Stimulated activated CD4-positive, alpha-beta T cell treated with anti-CD3 and anti-CD28 coated beads, Interleukin-15, amount 100 ng/mL, for 1 hour (primary cell): ENCODE measurements around the gene RUNX2.
"Not testable (repeated sequence)": the region's sequence is repeated elsewhere in the genome, so short reads cannot be mapped to it uniquely, and the experiment has no call there.

ENCODE experiments used
- DNase-seq, 2 donors: peaks; one replicate each; pipeline ENCODE4 v3.0.0-alpha.2; 2020; ENCODE audit warnings: low read depth in 1 of 2, low spot score in 1 of 2

RUNX2 gene

GRCh38 chr6:45327956-45328522 lies at the start of gene RUNX2:
RUNX2 (plus strand) TSS chr6:45328330; CDS start chr6:45328727, 397 bp downstream.
- DNase-seq, result no peak

GRCh38 chr6:45278367-45278766 lies 49.8 kb upstream of the RUNX2 start:
- no peak for DNase-seq

DNA sequence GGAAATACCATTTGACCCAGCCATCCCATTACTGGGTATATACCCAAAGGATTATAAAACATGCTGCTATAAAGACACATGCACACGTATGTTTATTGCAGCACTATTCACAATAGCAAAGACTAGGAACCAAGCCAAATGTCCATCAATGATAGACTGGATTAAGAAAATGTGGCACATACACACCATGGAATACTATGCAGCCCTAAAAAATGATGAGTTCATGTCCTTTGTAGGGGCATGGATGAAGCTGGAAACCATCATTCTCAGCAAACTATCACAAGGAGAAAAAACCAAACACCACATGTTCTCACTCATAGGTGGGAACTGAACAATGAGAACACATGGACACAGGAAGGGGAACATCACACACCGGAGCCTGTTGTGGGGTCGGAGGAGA lies 41.4 kb upstream of the RUNX2 start:
- not testable (repeated sequence) for DNase-seq

GRCh38 chr6:45289751-45290514 lies 38.2 kb upstream of the RUNX2 start:
- no peak for DNase-seq

DNA sequence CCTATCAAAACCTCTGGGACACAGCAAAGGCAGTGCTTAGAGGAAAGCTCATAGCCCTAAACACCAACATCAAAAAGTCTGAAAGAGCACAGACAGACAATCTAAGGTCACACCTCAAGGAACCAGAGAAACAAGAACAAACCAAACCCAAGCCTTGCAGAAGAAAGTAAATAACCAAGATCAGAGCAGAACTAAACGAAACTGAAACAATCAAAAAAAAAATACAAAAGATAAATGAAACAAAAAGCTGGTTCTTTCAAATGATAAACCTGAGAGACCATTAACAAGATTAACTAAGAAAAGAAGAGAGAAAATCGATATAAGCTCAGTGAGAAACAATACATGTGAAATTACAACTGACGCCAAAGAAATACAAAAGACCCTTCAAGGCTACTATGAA lies 34.8 kb upstream of the RUNX2 start:
- DNase-seq, result no peak

DNA sequence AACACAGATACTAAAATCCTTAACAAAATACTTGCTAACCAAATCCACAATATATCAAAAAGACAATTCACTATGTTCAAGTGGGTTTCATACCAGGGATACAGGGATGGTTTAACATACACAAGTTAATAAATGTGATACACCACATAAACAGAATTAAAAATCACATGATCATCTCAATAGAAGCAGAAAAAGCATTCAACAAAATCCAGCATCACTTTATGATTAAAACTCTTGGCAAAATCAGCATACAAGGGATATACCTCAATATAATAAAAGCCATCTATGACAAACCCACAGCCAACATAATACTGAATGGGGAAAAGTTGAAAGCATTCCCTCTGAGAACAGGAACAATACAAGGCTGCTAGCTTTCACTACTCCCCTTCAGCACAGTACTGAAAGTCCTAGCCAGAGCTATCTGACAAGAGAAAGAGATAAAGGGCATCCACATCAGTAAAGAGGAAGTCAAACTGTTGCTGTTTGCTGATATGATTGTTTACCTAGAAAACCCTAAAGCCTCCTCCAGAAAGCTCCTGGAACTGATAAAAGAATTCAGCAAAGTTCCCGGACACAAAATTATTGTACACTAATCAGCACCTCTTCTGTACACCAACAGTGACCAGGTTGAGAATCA lies 33.9 kb upstream of the RUNX2 start:
- DNase-seq, result not testable (repeated sequence)

DNA sequence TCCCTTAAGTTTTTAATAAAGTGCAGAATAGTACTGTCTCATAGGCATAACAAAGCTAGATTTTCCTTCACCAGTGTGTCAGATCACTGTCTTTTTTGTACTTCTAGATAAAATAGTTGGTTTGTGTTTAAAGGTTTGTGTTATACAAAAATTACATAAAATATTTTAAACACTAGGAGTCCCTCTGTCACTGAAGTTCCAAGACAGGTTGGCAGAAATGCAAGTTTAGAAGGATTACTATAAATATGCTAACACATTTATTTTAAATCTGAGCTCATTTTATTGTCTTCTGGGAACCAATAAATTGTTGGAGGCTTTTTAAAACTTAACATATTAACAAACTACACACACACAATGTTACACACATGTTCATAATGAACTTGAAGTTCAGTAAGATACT lies 30.8 kb upstream of the RUNX2 start:
- no peak for DNase-seq

DNA sequence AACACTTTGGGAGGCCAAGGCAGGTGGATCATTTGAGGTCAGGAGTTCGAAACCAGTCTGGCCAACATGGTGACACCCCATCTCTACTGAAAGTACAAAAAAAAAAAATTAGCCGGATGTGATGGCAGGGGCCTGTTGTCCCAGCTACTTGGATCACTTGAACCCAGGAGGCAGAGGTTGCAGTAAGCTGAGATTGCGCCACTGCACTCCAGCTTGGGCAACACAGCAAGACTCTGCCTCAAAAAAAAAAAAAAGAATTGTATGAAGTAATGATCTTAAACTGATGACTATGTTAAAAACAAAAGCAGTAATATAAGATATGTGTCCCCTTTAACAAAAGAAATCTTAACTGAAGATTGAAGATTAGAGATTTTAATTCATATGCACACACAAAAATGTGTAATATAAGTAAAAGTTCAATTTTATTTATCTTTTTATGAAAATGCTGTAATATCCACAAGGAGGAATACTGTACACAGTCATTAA lies 29.0 kb upstream of the RUNX2 start:
- DNase-seq, result no peak

DNA sequence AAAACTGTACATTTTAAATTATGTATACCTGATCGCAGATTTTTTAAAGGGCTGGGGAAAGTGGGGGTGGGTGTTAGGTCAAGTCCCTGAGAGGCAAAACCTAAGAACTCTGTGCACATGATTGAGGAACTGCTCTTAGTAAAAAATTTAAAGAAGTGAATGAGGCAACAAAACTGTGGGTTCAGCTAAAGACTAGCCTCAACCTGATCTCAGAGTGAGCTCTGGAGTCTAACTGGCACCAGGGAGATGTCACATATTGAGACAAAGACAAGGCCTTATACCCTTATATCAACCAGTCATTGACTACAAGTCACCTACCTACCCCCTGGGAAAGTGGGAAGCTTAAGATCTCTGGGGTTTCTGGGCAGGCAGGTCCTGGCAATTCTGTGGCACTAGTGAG lies 27.4 kb upstream of the RUNX2 start:
- no peak for DNase-seq

- DNase-seq, result no peak
These were observed 26.6 kb upstream of the RUNX2 start for GRCh38 chr6:45301348-45302142.

DNA sequence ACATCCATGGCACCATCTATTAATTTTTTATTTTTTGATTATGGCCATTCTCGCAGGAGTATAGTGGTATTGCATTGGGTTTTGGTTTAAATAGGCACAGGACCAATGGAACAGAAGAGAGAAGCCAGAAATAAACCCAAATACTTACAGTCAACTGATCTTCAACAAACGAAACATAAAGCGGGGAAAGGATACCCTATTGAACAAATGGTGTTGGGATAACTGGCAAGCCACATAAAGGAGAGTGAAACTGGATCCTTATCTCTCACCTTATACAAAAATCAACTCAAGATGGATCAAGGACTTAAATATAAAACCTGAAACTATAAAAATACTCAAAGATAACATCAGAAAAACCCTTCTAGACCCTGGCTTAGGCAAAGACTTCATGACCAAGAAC lies 25.3 kb upstream of the RUNX2 start:
- DNase-seq, result no peak

DNA sequence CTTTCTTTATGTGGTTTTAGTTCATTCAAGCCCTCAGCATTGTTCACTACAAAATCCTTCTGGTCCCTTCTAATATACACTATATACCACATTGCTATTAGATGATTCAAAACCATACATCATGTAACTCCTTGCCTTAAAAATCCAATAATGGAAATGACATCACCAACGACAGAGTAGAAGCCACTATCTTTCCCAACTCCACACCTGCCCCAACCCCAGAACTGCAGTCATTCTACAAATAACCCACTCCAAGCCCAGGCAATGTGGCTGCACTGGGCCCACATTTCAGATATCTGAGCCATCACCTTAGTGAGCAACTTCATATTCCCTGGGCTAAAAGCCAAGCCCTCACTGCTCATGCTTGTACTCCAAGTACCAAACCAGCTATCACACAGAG lies 22.6 kb upstream of the RUNX2 start:
- DNase-seq, result no peak

DNA sequence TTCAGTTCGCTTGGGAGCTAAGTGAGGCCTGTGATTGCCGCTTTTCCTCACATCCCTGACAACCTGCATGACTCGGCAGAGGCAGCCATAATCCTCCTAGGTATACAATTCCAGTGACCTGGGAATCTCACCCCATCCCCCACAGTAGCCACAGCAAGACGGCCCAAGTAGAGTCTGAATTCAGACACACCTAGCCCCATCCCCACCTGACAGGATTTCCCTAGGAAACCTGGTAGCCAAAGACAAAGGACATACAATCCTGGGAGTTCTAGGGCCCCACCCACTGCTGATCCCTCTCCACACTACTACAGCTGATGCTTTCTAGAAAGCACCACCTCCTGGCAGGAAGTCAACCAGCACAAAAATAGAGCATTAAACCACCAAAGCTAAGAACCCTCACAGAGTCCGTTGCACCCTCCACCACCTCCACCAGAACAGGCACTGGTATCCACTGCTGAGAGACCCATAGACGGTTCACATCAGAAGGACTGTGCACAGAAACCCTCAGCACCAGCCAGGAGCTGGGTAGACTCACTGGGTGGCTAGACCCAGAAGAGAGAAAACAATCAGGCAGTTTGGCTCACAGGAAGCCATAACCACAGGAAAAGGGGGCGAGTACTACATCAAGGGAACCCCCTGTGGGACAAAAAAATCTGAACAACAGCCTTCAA lies 17.9 kb upstream of the RUNX2 start:
- DNase-seq, result no peak

- no peak for DNase-seq
These were observed 14.0 kb upstream of the RUNX2 start for GRCh38 chr6:45314146-45314545.

GRCh38 chr6:45320349-45320748 lies 7.8 kb upstream of the RUNX2 start:
- no peak for DNase-seq

GRCh38 chr6:45323656-45324224 lies 4.4 kb upstream of the RUNX2 start:
- no peak for DNase-seq

- no peak for DNase-seq
These were observed 1.3 kb upstream of the RUNX2 start for GRCh38 chr6:45326698-45327417.

- DNase-seq, result no peak
These were observed 393 bp downstream of the RUNX2 start for GRCh38 chr6:45328523-45328922.

- DNase-seq, result no peak
These were observed 16.8 kb downstream of the RUNX2 start for GRCh38 chr6:45344900-45345299.

DNA sequence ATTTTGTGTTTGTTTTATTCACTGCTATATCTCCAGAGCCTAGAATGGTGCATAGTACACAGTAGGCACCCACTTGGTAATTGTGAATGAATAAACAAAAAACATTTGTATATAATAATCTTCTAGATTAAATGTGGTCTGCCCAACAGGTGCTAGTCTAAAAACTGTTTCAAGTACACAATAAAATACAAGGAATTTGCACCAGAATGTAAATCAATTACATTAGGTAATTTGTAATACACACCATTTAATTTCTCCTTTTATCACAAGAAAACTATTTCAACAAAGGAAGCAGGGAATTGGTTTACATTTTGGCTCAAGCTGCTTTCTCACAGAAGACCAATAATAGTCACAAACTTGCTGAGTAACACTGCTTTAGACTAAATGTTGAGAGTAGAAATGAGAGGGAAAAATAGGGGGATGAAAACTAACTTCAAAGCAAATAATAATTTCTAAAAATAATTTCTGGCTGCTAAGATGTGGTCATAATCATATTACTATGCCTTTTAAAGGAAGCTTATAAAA lies 22.1 kb downstream of the RUNX2 start:
- DNase-seq, result no peak
